Subcutaneous abdominal adipose tissue (tissue), 5 donors: ENCODE results near the gene SLC35F5.
"Not testable (repeated sequence)": the region's sequence is repeated elsewhere in the genome, so short reads cannot be mapped to it uniquely, and the experiment has no call there.

Experiments
- H3K27ac ChIP-seq: one replicate; pipeline ENCODE4 v1.7.0; 2013; ENCODE audit warnings: low read depth, mild to moderate bottlenecking, inconsistent platforms, low read length, moderate library complexity
- H3K27me3 ChIP-seq, 5 donors: one replicate each; pipeline ENCODE4 v1.7.0; 2013; ENCODE audit warnings: low read length in 5 of 5, inconsistent platforms in 1 of 5; ENCODE audit not compliant: control insufficient read depth in 5 of 5, insufficient read depth in 4 of 5
- H3K36me3 ChIP-seq, 5 donors: one replicate each; pipeline ENCODE4 v1.7.0; 2013; ENCODE audit warnings: low read length in 5 of 5; ENCODE audit not compliant: control insufficient read depth in 5 of 5, insufficient read depth in 5 of 5
- H3K4me1 ChIP-seq, 5 donors: one replicate each; pipeline ENCODE4 v1.7.0; 2013; ENCODE audit warnings: low read length in 5 of 5, mild to moderate bottlenecking in 3 of 5, moderate library complexity in 1 of 5; ENCODE audit not compliant: control insufficient read depth in 5 of 5, insufficient read depth in 5 of 5
- H3K4me3 ChIP-seq, 5 donors: one replicate each; pipeline ENCODE4 v1.7.0; 2013; ENCODE audit warnings: low read length in 5 of 5, low read depth in 1 of 5
- H3K9ac ChIP-seq, 5 donors: one replicate each; pipeline ENCODE4 v1.7.0; 2013; ENCODE audit warnings: low read length in 5 of 5, mild to moderate bottlenecking in 4 of 5, moderate library complexity in 3 of 5
- H3K9me3 ChIP-seq, 5 donors: one replicate each; pipeline ENCODE4 v1.7.0; 2013; ENCODE audit warnings: low read length in 5 of 5; ENCODE audit not compliant: control insufficient read depth in 5 of 5
- donor health status: healthy.
- donor health status: healthy.
- donor health status: healthy.
- donor health status: healthy.
- donor health status: healthy.

The SLC35F5 gene

DNA sequence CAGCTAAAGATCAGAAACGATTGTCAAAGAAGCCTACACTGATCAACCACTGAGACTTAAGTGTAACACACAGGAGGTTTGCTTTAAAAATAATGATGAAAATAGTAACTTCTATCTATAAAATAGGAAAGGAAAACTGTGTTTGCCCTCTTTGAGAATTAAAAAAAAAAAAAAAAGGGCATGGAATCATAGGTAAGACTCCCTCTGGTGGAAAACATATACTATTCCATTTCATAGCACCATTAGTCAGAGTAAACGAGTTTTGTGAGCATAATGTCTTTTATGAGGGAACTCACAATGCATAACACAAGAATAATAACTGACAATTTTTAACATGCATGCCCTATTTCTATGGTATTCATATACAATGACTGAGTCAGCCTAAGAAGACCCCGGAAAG, 36.3 kb downstream of the SLC35F5 start:
- Histone ChIP-seq H3K27ac (no peak overlapping the region), H3K9ac (no peak overlapping the region), H3K4me1 (no peaks in the 10 kb centered on the region), H3K27me3 (no peaks in the 10 kb centered on the region), H3K4me3 (no peak overlapping the region), H3K9me3 (no peaks in the 10 kb centered on the region), H3K36me3 (peaks cover 28 to 53% (median 45%) of the 10 kb centered on the region in 5 donors)

DNA sequence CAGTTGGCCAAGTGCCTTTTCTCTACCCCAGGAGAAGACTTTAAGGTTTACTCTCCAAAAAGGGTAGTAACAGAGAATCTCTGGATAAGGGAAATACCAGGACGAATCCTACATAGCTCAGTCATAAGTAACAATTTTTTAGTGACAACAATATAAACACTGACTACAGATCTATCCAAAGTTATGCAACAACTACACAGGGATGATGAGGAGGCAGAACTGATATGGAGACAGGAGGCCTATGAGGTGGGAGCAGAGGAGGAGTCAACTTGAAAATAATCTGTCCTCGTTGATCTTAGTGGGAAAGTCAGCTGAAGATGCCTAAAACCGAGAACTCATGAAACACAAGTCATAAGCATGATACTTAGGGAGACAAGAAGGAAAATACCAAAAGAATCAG, 40.2 kb downstream of the SLC35F5 start:
- H3K27ac ChIP-seq = no peak overlapping the region
- H3K27me3 ChIP-seq = no peaks in the 10 kb centered on the region
- H3K9ac ChIP-seq = no peak overlapping the region
- no peaks in the 10 kb centered on the region for H3K9me3 ChIP-seq
- H3K36me3 ChIP-seq = peaks cover 29 to 53% (median 46%) of the 10 kb centered on the region in 5 donors
- no peaks in the 10 kb centered on the region for H3K4me1 ChIP-seq
- H3K4me3 ChIP-seq = no peak overlapping the region

GRCh38 chr2:113712941-113713340, 43.5 kb downstream of the SLC35F5 start:
- Histone ChIP-seq H3K27me3 (no peaks in the 10 kb centered on the region), H3K9me3 (no peaks in the 10 kb centered on the region), H3K27ac (no peak overlapping the region), H3K4me3 (no peak overlapping the region), H3K4me1 (no peaks in the 10 kb centered on the region), H3K36me3 (peaks cover 23 to 50% (median 36%) of the 10 kb centered on the region in 5 donors), H3K9ac (no peak overlapping the region)

- H3K27ac ChIP-seq = no peak overlapping the region
Measured at GRCh38 chr2:113711851-113712250, 44.6 kb downstream of the SLC35F5 start.

GRCh38 chr2:113709022-113709421, 47.4 kb downstream of the SLC35F5 start:
- H3K27ac ChIP-seq = no peak overlapping the region
- no peak overlapping the region for H3K4me3 ChIP-seq
- peaks cover 10 to 24% (median 20%) of the 10 kb centered on the region in 5 donors for H3K36me3 ChIP-seq
- H3K27me3 ChIP-seq = no peaks in the 10 kb centered on the region
- no peak overlapping the region for H3K9ac ChIP-seq
- H3K4me1 ChIP-seq = no peaks in the 10 kb centered on the region
- no peaks in the 10 kb centered on the region for H3K9me3 ChIP-seq

More at GRCh38 chr2:113711851-113712250, 44.6 kb downstream of the SLC35F5 start:
- no peak overlapping the region for H3K4me3 ChIP-seq
- H3K9me3 ChIP-seq = no peaks in the 10 kb centered on the region
- no peaks in the 10 kb centered on the region for H3K27me3 ChIP-seq
- no peaks in the 10 kb centered on the region for H3K4me1 ChIP-seq
- H3K36me3 ChIP-seq = peaks cover 16 to 41% (median 29%) of the 10 kb centered on the region in 5 donors
- no peak overlapping the region for H3K9ac ChIP-seq

- no peaks in the 10 kb centered on the region for H3K27me3 ChIP-seq
- H3K36me3 ChIP-seq = peaks cover 2 to 15% (median 11%) of the 10 kb centered on the region in 5 donors
- H3K4me1 ChIP-seq = no peaks in the 10 kb centered on the region
- H3K9ac ChIP-seq = no peak overlapping the region
- no peaks in the 10 kb centered on the region for H3K9me3 ChIP-seq
- no peak overlapping the region for H3K4me3 ChIP-seq
- no peak overlapping the region for H3K27ac ChIP-seq
Measured at GRCh38 chr2:113707106-113707505, 49.3 kb downstream of the SLC35F5 start.

GRCh38 chr2:113705982-113706523, 50.4 kb downstream of the SLC35F5 start:
- Histone ChIP-seq H3K9ac (no peak overlapping the region), H3K27me3 (no peaks in the 10 kb centered on the region), H3K4me1 (no peaks in the 10 kb centered on the region), H3K4me3 (no peak overlapping the region), H3K36me3 (peaks cover 2 to 13% (median 5%) of the 10 kb centered on the region in 5 donors), H3K27ac (no peak overlapping the region), H3K9me3 (no peaks in the 10 kb centered on the region)

DNA sequence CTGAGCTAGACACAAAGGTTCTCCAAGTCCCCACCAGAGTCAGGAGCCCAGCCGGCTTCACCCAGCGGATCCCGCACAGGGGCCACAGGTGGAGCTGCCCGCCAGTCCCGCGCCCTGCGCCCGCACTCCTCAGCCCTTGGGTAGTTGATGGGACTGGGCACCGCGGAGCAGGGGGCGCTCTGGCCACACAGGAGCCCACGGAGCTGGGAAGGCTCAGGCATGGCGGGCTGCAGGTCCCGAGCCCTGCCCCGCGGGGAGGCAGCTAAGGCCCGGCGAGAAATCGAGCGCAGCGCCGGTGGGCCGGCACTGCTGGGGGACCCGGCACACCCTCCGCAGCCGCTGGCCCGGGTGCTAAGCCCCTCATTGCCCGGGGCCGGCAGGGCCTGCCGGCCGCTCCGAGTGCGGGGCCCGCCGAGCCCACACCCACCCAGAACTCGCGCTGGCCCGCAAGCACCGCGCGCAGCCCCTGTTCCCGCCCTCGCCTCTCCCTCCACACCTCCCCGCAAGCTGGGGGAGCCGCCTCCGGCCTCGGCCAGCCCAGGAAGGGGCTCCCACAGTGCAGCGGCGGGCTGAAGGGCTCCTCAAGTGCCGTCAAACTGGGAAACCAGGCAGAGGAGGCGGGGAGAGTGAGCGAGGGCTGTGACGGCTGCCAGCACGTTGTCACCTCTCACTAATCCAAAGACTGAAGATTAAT, 52.0 kb downstream of the SLC35F5 start:
- H3K4me1 ChIP-seq, H3K27me3 ChIP-seq, H3K27ac ChIP-seq, H3K36me3 ChIP-seq, H3K9ac ChIP-seq, H3K4me3 ChIP-seq, H3K9me3 ChIP-seq: not testable (repeated sequence)

- Histone ChIP-seq H3K36me3 (peaks cover 0 to 9% (median 4%) of the 10 kb centered on the region in 5 donors), H3K9me3 (no peaks in the 10 kb centered on the region), H3K27ac (no peak overlapping the region), H3K4me3 (no peak overlapping the region), H3K4me1 (peaks cover 0 to 2% (median 0%) of the 10 kb centered on the region in 5 donors), H3K9ac (no peak overlapping the region), H3K27me3 (no peaks in the 10 kb centered on the region)
Measured at GRCh38 chr2:113703386-113704299, 52.8 kb downstream of the SLC35F5 start.
